K562 (cell line): ENCODE measurements around the gene FBXW9. TPM values are rescaled to one million over a fixed set of nuclear protein-coding genes. Genes with fewer than 3 reads are reported as not detected.
A peak's percentile ranks its signal among the peaks of the same experiment; 100 is the strongest.

Experiments used
- polyA plus RNA-seq, 8 experiments: library from polyadenylated mRNA; depleted of rRNA in 4 of 8; stranded (reverse) in 5 of 8; unstranded in 3 of 8; fragments of >200 nt; fragmentation: Nextera tagmentation in 2 of 8; fragmentation: Illumina TruSeq in 1 of 8; extraction: Ambion mirVana in 2 of 8; extraction: Trizol in 1 of 8; gene quantifications; 2 replicates each; pipeline versions ENCODE4 v1.2.1 to v1.2.3, GENCODE V29; 2011 to 2014; ENCODE audit warnings: inconsistent platforms in 1 of 8, missing spikeins in 1 of 8
- total RNA-seq, 7 experiments: library from RNA; depleted of rRNA in 6 of 7; stranded (reverse); fragments of >200 nt in 6 of 7; fragmentation: Illumina TruSeq in 2 of 7; extraction: Trizol in 2 of 7; gene quantifications; 2 replicates each; pipeline versions ENCODE4 v1.2.1 to v1.2.3, GENCODE V29; 2011 to 2021; ENCODE audit warnings: low replicate concordance in 1 of 7
- TF ChIP-seq, protein P1 (sequence below): sonication (generic); formaldehyde crosslinking; IDR thresholded peaks from 2 replicates; pipeline ENCODE4 v1.5.0; 2020; ENCODE audit warnings: missing genetic modification reagents
- TF ChIP-seq, protein P2 (sequence below): IDR thresholded peaks from 3 replicates; pipeline ENCODE4 v1.6.1; 2011; ENCODE audit warnings: borderline replicate concordance, mild to moderate bottlenecking, moderate library complexity; ENCODE audit not compliant: insufficient read length; ENCODE audit errors: extremely low read depth
- TF ChIP-seq, protein P3 (sequence below): fragments of 250-450 bp; sonication (Bioruptor Pico); IDR thresholded peaks from 2 replicates; pipeline ENCODE4 v1.9.0; 2021; ENCODE audit warnings: mild to moderate bottlenecking, inconsistent platforms

Gene FBXW9
- total and polyA plus RNA-seq, 9 of the 15 experiments (the other 6 are each of a cell fraction or from before 2014, with no cell fraction given), result 0.23 to 21.7 (median 6.2) TPM

DNA sequence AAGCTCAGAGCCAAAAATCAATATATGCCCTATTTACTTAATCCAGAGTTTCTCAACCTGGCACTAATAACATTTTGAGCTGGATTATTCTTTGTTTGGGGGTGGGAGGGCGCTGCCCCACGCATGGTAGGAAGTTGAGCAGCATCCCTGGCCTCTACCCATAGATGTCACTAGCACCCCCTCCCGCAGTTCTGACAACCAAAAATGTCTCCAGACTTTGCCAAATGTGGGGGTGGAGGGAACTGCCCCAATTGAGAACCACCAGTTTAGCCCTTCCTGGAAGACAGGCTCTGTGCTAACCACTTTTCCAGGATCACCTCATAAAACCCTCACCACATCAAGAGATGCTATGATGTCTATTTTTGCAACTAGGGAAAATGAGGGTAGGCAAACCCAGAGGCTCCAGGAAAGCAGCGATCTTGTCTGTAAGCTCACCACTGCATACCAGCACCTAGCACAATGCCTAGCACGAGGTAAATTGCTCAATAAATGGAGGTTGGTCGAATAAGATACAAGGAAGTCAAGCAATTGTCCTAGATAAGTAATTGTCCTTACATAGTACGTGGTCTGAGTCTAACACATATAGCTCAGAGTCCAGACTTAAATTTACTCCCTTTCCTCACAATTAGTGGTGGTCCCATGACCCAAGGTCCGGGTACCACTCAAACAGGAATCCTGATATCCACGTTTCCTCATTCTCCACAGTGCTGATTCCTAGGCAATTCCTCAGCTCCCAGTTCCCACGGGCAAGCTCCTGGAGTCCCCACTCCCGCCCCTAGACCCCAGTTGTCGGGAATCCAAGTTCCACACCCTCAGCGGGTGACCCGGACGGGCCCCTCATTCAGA is 37.2 kb upstream of the FBXW9 start (continued):
- TF ChIP-seq, protein P1, sequence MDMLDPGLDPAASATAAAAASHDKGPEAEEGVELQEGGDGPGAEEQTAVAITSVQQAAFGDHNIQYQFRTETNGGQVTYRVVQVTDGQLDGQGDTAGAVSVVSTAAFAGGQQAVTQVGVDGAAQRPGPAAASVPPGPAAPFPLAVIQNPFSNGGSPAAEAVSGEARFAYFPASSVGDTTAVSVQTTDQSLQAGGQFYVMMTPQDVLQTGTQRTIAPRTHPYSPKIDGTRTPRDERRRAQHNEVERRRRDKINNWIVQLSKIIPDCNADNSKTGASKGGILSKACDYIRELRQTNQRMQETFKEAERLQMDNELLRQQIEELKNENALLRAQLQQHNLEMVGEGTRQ, result peak; percentile 22; the same call in 1 of the 2 replicates
- TF ChIP-seq, protein P2, sequence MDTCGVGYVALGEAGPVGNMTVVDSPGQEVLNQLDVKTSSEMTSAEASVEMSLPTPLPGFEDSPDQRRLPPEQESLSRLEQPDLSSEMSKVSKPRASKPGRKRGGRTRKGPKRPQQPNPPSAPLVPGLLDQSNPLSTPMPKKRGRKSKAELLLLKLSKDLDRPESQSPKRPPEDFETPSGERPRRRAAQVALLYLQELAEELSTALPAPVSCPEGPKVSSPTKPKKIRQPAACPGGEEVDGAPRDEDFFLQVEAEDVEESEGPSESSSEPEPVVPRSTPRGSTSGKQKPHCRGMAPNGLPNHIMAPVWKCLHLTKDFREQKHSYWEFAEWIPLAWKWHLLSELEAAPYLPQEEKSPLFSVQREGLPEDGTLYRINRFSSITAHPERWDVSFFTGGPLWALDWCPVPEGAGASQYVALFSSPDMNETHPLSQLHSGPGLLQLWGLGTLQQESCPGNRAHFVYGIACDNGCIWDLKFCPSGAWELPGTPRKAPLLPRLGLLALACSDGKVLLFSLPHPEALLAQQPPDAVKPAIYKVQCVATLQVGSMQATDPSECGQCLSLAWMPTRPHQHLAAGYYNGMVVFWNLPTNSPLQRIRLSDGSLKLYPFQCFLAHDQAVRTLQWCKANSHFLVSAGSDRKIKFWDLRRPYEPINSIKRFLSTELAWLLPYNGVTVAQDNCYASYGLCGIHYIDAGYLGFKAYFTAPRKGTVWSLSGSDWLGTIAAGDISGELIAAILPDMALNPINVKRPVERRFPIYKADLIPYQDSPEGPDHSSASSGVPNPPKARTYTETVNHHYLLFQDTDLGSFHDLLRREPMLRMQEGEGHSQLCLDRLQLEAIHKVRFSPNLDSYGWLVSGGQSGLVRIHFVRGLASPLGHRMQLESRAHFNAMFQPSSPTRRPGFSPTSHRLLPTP, result no peak
- TF ChIP-seq, protein P3, sequence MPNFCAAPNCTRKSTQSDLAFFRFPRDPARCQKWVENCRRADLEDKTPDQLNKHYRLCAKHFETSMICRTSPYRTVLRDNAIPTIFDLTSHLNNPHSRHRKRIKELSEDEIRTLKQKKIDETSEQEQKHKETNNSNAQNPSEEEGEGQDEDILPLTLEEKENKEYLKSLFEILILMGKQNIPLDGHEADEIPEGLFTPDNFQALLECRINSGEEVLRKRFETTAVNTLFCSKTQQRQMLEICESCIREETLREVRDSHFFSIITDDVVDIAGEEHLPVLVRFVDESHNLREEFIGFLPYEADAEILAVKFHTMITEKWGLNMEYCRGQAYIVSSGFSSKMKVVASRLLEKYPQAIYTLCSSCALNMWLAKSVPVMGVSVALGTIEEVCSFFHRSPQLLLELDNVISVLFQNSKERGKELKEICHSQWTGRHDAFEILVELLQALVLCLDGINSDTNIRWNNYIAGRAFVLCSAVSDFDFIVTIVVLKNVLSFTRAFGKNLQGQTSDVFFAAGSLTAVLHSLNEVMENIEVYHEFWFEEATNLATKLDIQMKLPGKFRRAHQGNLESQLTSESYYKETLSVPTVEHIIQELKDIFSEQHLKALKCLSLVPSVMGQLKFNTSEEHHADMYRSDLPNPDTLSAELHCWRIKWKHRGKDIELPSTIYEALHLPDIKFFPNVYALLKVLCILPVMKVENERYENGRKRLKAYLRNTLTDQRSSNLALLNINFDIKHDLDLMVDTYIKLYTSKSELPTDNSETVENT, result no peak
